NCI-H187 (cell line): ENCODE measurements around the gene ANKHD1.
"Not testable (repeated sequence)": the region's sequence is repeated elsewhere in the genome, so short reads cannot be mapped to it uniquely, and the experiment has no call there.

ENCODE experiments used
- DNase-seq, 2 experiments: peaks; one replicate each; lab custom pipeline; 2025; lab: John Stamatoyannopoulos, UW

The ANKHD1 gene

GRCh38 chr5:140564196-140565023, 162.8 kb downstream of the ANKHD1 start, which contains the start of the genes APBB3 and SLC35A4:
Gene APBB3 (minus strand): TSS chr5:140564598. CDS start chr5:140564245, 353 bp downstream.
Gene SLC35A4 (plus strand): TSS chr5:140564828. CDS start chr5:140567170, 2,342 bp downstream.
- DNase-seq = peak; percentile 84 to 89

- DNase-seq = no peak
Observed at GRCh38 chr5:140565024-140565779, 163.6 kb downstream of the ANKHD1 start.

- no peak for DNase-seq
Observed at GRCh38 chr5:140565780-140566095, 164.1 kb downstream of the ANKHD1 start.

DNA sequence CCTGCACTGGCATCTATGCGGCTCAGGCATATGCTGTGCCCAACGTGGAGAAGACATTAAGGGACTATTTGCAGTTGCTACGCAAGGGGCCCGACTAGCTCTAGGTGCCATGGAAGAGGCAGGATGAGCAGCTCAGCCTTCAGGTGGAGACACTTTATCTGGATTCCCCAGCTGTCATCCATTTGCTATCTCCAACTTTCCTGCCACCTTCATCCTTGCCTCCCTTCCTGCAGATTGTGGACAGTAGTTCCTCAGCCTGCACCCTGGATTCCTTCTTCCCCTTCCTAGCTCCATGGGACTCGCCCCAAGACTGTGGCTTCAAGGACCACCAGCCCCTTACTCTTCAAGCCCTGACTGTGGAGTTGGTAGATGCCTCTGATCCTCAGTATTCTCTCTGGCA, 165.0 kb downstream of the ANKHD1 start:
- DNase-seq = no peak

- DNase-seq = no peak
Observed at GRCh38 chr5:140567136-140567818, 165.6 kb downstream of the ANKHD1 start.

DNA sequence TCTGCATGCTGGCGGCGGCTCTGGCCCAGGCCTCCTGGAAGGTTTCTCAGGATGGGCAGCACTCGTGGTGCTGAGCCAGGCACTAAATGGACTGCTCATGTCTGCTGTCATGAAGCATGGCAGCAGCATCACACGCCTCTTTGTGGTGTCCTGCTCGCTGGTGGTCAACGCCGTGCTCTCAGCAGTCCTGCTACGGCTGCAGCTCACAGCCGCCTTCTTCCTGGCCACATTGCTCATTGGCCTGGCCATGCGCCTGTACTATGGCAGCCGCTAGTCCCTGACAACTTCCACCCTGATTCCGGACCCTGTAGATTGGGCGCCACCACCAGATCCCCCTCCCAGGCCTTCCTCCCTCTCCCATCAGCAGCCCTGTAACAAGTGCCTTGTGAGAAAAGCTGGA, 166.2 kb downstream of the ANKHD1 start:
- DNase-seq = no peak

GRCh38 chr5:140568443-140569063, 166.9 kb downstream of the ANKHD1 start:
- DNase-seq = no peak

- DNase-seq = no peak
Observed at GRCh38 chr5:140569197-140569596, 167.6 kb downstream of the ANKHD1 start.

DNA sequence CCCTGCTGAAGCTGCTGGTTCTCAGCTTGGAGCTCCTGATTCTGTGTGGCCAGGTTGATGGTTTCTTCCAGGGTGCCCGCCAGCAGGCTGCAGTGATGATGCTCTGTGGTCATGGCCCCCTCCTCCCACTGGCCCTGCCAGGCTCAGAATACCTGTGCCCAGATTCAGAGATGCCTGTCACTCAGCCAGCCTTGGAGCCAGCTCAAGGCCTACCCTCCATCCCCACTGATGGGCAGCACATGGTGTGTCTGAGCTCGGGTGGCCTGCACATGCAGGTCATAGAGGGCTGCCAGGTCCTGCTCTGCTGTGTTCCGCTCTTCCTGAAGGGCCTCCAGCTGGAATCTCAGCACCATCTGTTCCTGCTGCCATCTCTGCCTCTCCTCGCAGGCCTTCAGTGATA, 168.4 kb downstream of the ANKHD1 start:
- no peak for DNase-seq

GRCh38 chr5:140570488-140570887, 168.9 kb downstream of the ANKHD1 start:
- DNase-seq = no peak

GRCh38 chr5:140571105-140571504, 169.5 kb downstream of the ANKHD1 start:
- no peak for DNase-seq

DNA sequence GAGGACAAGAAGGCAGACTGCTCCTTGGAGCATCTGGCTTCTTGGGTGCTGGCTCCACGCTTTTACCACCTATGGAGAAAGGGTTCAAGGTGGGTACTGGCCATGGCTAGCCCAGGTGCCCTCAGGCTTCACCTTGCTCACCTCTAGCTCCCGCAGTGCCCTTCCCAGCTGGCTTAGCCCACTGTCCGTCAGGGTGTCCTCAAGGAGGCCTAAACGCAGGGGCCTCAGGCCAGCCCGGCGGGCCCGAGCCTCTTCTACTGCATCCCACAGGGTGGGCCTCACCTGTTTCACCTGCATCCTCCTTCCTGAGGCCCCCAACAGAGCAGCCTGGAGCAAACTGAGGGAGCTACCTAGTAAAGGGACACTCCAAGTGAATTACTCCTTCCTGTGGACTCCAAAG, 172.1 kb downstream of the ANKHD1 start:
- no peak for DNase-seq

DNA sequence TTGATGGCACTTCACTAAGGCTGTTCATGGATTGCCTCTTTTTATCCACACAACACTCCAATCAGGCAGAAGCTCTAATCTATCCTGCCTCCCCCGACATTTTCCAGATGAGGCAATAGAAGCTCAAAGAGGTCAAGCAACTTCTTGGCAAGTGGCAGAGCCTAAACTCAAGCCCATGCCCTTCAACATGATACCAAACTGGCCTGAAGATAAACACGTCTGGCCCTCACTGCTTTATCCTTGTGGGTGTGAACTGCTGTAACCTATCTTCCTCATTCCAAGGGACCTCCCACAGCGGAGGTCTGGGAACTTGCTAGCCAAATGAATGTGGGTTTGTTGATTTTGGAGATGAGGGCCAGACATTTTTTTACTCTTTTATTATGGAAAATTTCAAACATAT, 172.5 kb downstream of the ANKHD1 start:
- DNase-seq = no peak

GRCh38 chr5:140575309-140575708, 173.7 kb downstream of the ANKHD1 start:
- no peak for DNase-seq

DNA sequence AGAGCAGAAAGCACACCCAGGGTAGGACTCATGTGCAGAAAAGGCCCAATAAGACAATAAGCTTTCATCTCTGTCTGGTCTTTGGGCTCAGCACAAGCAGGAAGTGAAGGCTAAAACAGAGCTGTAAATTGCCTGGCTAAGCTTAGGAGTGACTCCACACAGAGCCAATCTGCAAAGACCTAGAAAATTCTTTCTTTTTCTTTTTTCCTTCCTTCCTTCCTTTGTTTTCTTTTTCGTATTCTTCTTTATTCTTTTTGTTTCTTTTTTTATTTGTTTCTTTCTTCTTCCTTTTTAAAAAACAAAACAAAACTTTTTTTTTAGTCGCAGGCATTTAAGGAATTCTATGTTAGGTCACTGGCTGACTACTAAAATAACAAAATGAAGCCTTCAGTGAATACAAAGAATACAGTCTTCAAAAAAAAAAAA, 175.2 kb downstream of the ANKHD1 start:
- DNase-seq = no peak

- not testable (repeated sequence) for DNase-seq
Observed at GRCh38 chr5:140579188-140579747, 177.6 kb downstream of the ANKHD1 start.

DNA sequence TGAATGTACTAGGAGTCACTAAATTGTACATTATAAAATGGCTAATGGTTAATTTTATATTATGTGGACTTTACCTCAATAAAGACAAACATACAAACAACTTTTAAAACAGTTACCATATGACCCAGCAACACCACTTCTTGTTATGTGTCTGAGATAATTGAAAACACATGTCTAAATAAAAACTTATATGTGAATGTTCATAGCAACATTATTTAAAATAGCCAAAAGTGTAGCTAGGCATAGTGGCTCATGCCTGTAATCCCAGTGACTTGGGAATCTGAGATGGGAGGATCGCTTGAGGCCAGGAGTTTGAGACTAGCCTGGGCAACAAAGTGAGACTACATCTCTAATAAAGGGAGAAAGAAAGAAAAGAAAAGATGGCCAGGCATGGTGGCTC, 185.9 kb downstream of the ANKHD1 start:
- no peak for DNase-seq

- DNase-seq = no peak
Observed at GRCh38 chr5:140588311-140589070, 186.9 kb downstream of the ANKHD1 start.
